DLD1 (cell line): Measurements from ENCODE around the gene KLRC3.
"Not testable (repeated sequence)": the region's sequence is repeated elsewhere in the genome, so short reads cannot be mapped to it uniquely, and the experiment has no call there.

Experiments used
- in situ Hi-C: cut with HindIII; loops from 2 replicates; pipeline ENCODE4 v1.10.0; 2017; ENCODE audit warnings: low sequenced_read_pairs

Gene KLRC3

GRCh38 chr12:10420334-10420733 lies at the start of gene KLRC3:
Gene KLRC3, minus strand, starts transcription at chr12:10420595. Its CDS starts 45 bp downstream, at chr12:10420550.
- in situ Hi-C loops = not testable (repeated sequence)

GRCh38 chr12:10469701-10470100 lies 49.3 kb upstream of the KLRC3 start:
- in situ Hi-C loops = loop anchor here (25.0 kb wide), 1 partner anchor 107 kb away; no protein-coding TSS in a partner anchor

DNA sequence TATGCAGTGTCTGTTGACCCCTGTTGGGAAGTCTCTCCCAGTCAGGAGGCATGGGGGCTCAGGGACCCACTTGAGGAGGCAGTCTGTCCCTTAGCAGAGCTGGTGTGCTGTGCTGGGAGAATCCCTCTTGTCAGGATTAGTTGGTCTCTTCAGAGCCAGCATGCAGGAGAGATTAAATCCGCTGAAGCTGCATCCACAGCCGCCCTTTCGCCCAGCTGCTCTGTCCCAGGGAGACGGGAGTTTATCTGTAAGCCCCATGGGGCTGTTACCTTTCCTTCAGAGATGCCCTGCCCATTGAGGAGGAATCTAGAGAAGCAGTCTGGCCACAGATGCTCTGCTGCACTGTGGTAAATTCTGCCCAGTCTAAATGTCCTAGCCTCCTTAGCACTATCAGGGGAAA lies 45.9 kb upstream of the KLRC3 start:
- in situ Hi-C loops = loop anchor here (25.0 kb wide), 1 partner anchor 104 kb away; no protein-coding TSS in a partner anchor

DNA sequence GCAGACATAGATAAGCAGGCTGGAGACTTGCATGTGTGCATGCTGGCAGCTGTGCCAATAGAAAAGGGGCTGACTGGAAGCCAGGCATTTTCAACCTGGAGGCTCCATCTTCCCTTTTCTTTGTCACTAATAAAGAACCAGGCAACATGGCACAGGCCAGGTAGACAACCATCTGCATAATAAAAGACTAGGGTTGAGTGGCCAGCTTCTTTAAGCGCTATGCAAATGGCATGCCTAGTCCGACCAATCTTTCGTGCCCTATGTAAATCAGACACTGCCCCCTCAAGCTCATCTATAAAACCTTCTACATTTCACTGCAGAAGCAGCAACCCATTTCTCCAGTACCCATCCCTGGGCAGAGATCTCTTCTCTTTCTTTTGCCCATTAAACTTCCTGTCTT lies 37.4 kb upstream of the KLRC3 start:
- in situ Hi-C loops = loop anchor here (25.0 kb wide), 1 partner anchor 95 kb away; no protein-coding TSS in a partner anchor

GRCh38 chr12:10456856-10457255 lies 36.5 kb upstream of the KLRC3 start:
- in situ Hi-C loops = loop anchor here (25.0 kb wide), 1 partner anchor 95 kb away; no protein-coding TSS in a partner anchor

DNA sequence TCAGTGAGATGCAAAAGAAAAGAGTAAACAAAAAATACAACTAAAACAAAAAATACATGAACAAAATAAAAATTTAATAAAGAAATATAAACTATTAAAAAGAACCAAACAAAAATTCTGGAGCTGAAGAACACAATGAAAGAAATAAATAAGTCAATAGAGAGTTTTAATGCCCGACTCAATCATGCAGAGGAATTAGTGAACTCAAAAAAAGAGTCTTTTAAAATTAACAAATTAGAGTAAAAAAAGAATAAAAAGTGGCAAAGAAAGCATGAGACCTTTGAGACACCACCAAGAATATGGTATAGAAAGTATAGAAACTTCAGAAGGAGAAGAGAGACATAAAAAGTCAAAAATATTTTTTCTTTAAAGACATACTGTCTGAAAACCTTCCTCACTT lies 35.4 kb upstream of the KLRC3 start:
- in situ Hi-C loops = loop anchor here (25.0 kb wide), 1 partner anchor 93 kb away; no protein-coding TSS in a partner anchor

DNA sequence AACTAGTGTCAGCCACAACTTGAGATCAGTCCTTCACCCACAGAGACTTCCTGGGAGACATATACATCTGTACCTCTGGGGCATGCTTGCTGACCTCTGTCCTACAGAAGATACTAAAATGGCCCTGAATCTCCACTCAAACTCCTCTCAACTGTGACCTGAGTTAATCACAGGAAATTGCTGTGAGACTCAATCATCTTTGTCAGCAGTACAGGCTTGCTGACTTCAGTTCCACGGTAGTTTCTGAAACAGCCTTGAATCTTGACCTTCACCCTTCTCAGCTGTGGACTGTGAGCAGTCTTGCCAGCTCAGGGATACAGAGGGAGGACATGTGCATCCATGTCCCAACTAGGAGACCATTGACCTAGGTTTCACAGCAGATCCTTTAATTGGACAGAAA lies 34.1 kb upstream of the KLRC3 start:
- in situ Hi-C loops = loop anchor here (25.0 kb wide), 1 partner anchor 92 kb away; no protein-coding TSS in a partner anchor

DNA sequence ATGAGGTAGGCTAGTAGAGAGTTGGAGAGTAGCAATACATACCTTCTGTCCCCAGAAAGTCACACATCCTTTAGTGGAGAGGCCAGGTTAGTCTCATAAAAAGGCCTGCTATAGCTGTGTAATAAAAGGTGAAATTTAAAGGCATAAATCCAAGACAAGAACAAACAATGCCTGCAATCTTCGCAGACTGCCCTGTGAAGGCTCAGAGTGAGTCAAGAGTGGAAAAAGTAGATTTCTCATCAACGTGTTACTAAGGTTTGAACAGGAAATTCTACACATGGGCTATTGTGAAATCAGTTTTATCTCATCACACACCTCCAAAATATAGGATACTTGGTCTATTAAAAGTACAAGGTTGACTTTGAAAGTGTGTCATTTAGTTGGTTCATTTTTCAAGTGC lies 32.8 kb upstream of the KLRC3 start, which contains the start of gene KLRC1:
Gene KLRC1 (minus strand): TSS at position 222 of the 400 bp plus-strand sequence. CDS start 2,221 bp downstream, outside the sequence.
- in situ Hi-C loops = loop anchor here (25.0 kb wide), 1 partner anchor 91 kb away; no protein-coding TSS in a partner anchor

DNA sequence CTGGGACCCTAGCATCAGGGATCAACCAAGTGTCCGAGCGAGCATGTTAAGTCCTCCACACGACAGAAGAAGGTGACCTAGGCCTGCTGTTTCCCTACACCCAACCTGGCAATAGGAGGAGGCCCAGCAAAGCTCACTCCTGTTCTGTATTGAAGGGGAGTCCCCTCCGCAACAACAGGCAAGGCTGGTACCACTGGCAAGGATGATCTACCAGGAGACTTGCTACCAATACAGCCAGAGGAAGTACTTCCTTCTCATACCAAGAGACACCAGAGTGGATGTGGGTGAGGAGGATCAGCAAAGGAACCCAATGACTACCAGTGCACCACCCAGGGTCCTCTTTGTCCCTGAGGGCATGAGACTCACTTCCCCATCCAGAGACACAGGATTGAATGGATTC lies 27.8 kb upstream of the KLRC3 start:
- in situ Hi-C loops = no loop called here

GRCh38 chr12:10446052-10446451 lies 25.7 kb upstream of the KLRC3 start:
- in situ Hi-C loops = not testable (repeated sequence)

DNA sequence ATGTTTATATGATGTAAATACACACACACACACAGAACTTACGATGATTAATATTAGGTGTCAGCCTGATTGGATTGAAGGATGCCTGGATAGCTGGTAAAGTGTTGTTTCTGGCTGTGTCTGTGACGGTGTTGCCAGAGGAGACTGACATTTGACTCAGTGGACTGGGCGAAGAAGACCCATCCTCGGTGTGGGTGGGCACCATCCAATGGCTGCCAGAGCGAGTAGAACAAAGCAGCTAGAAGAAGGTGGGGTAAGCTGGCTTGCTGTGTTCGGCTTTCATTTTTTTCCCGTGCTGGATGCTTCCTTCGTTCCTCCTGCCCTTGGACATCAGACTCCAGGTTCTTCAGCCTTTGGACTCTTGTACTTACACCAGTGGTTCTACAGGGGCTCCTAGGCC lies 20.7 kb upstream of the KLRC3 start:
- in situ Hi-C loops = not testable (repeated sequence)

GRCh38 chr12:10439608-10440274 lies 19.3 kb upstream of the KLRC3 start:
- in situ Hi-C loops = not testable (repeated sequence)

DNA sequence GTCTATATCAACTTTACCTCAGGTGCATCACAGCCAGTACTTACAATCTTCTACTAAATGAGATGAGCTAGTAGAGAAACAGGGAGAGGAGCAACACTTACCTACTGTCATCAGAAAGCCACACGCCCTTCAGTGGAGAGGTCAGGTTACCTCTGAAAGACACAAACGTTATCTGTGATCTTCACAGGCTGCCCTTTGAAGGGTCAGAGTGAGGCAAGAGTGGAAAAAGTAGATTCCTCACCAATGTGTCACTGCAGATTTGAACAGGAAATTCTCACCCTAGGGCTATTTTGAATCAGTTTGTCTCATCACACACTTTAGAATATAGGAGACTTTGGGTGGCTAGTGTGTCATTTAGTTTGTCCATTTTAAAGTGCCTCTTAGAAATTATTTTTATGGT lies 17.2 kb upstream of the KLRC3 start:
- in situ Hi-C loops = not testable (repeated sequence)

- in situ Hi-C loops = not testable (repeated sequence)
These were observed 15.4 kb upstream of the KLRC3 start, which contains the start of gene KLRC2 for GRCh38 chr12:10435816-10436215. Gene KLRC2, minus strand, starts transcription at chr12:10436010. Its CDS starts 24 bp downstream, at chr12:10435986.

- in situ Hi-C loops = not testable (repeated sequence)
These were observed 10.2 kb upstream of the KLRC3 start for GRCh38 chr12:10430623-10431022.

DNA sequence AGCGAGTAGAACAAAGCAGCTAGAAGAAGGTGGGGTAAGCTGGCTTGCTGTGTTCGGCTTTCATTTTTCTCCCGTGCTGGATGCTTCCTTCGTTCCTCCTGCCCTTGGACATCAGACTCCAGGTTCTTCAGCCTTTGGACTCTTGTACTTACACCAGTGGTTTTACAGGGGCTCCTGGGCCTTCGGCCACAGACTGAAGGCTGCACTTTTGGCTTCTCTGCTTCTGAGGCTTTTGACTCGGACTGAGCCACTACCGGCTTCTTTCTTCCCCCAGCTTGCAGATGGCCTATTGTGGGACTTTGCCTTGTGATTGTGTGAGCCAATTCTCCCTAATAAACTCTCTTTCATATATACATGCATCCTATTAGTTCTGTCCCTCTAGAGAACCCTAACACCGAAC lies 5.5 kb upstream of the KLRC3 start:
- in situ Hi-C loops = not testable (repeated sequence)

- in situ Hi-C loops = not testable (repeated sequence)
These were observed 4.0 kb upstream of the KLRC3 start for GRCh38 chr12:10424260-10424899.

GRCh38 chr12:10422159-10422558 lies 1.8 kb upstream of the KLRC3 start:
- in situ Hi-C loops = not testable (repeated sequence)

- in situ Hi-C loops = no loop called here
These were observed 11.0 kb downstream of the KLRC3 start, which contains the start of gene KLRC4 for GRCh38 chr12:10409392-10409791. Gene KLRC4, minus strand, starts transcription at chr12:10409757. Its CDS starts 182 bp downstream, at chr12:10409575.

GRCh38 chr12:10408842-10409241 lies 11.6 kb downstream of the KLRC3 start:
- in situ Hi-C loops = no loop called here

DNA sequence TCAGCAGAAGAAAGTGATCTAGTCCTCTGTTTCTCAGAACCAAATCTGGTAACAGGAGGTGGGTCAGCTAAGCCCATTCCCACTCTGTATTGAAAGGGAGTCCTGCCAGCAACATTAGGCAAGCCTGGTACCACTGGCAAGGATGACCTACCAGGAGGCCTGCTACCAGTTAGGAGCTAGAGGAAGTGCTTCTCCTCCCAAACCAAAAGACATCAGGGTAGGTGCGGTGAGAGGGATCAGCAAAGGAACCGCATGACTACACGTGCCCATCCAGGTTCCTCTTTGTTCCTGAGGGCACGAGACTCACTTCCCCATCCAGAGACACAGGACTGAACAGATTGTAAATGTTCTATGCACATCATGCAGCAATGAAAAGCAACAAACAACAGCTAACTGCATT lies 13.7 kb downstream of the KLRC3 start:
- in situ Hi-C loops = no loop called here

DNA sequence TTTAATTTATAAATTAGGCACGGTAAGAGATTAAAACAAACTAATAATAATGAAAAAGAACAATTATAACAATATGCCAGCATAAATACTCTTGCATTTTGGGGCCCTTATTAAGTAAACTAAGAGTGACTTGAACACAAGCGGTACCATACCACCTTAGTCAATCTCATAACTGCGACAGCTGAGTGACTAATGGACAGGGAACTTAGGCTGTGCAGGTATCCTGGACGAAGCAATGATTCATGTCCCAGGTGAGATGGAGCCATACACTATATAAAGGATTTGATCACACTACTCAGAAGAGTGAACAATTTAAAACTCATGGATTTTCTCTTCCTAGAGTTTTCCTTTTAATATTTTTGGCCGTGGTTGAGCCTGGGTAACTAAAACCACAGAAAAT lies 15.1 kb downstream of the KLRC3 start:
- in situ Hi-C loops = no loop called here
